ENCODE results near the gene FDXACB1. TPM values are rescaled to one million over a fixed set of nuclear protein-coding genes. Genes with fewer than 3 reads are reported as not detected.

Gene FDXACB1
- total RNA-seq, 2 experiments from 2014 or later: 4.7 to 7.1 TPM

GRCh38 chr11:111846636-111847035 is 32.3 kb downstream of the FDXACB1 start:
- H3K27ac Mint-ChIP-seq: no peak overlapping the region
- CTCF ChIA-PET: interaction anchor here (0.6 to 3.3 kb wide), 4 partner anchors 25 to 85 kb away, joined by 3 to 11 read pairs (median 4); partner anchors contain the start of genes ALG9 and CFAP68
- no peak for DNase-seq
- no peaks in the 10 kb centered on the region for H3K27me3 Mint-ChIP-seq
- no peaks in the 10 kb centered on the region for H3K9me3 Mint-ChIP-seq (ENCODE audit: low read depth)
- H3K4me3 Mint-ChIP-seq: no peak overlapping the region
- no peaks in the 10 kb centered on the region for H3K4me1 Mint-ChIP-seq
- ATAC-seq: no peak
- peaks cover 19% of the 10 kb centered on the region for H3K36me3 Mint-ChIP-seq

DNA sequence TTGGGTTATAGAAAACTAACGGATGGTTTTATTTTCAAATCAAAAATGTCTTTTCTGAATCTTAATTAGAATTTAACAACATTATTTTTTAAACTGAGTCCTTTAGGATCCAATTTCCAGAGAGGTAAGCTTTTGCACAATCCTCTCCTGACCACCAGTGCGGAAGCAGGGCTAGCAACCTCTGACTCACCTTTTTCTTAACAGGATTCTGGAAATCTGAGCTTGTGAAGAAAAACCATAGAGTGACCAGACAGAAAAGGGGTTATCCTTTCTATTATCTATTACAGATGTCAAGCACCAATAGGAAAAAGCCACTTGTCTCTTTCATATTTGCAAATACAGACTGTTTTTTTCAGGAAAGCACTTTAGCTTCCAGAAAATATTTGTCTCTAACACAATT is 32.9 kb downstream of the FDXACB1 start:
- DNase-seq (no peak), ATAC-seq (no peak)
- H3K27me3 Mint-ChIP-seq: no peaks in the 10 kb centered on the region
- CTCF ChIA-PET: interaction anchor here (0.6 to 3.3 kb wide), 4 partner anchors 15 to 69 kb away, joined by 3 to 11 read pairs (median 4); partner anchors contain the start of genes ALG9 and CFAP68
- H3K4me3 Mint-ChIP-seq: no peak overlapping the region
- H3K4me1 Mint-ChIP-seq: peaks cover 2% of the 10 kb centered on the region
- no peaks in the 10 kb centered on the region for H3K9me3 Mint-ChIP-seq (ENCODE audit: low read depth)
- no peak overlapping the region for H3K27ac Mint-ChIP-seq
- H3K36me3 Mint-ChIP-seq: peaks cover 19% of the 10 kb centered on the region

GRCh38 chr11:111845276-111846028 is 33.5 kb downstream of the FDXACB1 start:
- no peak for ATAC-seq
- H3K36me3 Mint-ChIP-seq: peaks cover 20% of the 10 kb centered on the region
- no peak overlapping the region for H3K4me3 Mint-ChIP-seq
- no peak for DNase-seq
- H3K27me3 Mint-ChIP-seq: no peaks in the 10 kb centered on the region
- H3K9me3 Mint-ChIP-seq (ENCODE audit: low read depth): no peaks in the 10 kb centered on the region
- CTCF ChIA-PET: interaction anchor here (1.2 to 3.3 kb wide), 4 partner anchors 14 to 285 kb away, joined by 3 to 11 read pairs (median 4); partner anchors contain the start of gene ALG9
- no peak overlapping the region for H3K27ac Mint-ChIP-seq
- peaks cover 2% of the 10 kb centered on the region for H3K4me1 Mint-ChIP-seq

GRCh38 chr11:111843661-111844060 is 35.3 kb downstream of the FDXACB1 start:
- DNase-seq (no peak), ATAC-seq (no peak)
- H3K4me3 Mint-ChIP-seq: no peak overlapping the region
- CTCF ChIA-PET: interaction anchor here (1.0 to 1.5 kb wide), 3 partner anchors 37 to 132 kb away, joined by 3 to 6 read pairs (median 4); no protein-coding TSS in a partner anchor
- H3K9me3 Mint-ChIP-seq (ENCODE audit: low read depth): no peaks in the 10 kb centered on the region
- peaks cover 2% of the 10 kb centered on the region for H3K4me1 Mint-ChIP-seq
- peaks cover 14% of the 10 kb centered on the region for H3K36me3 Mint-ChIP-seq
- no peaks in the 10 kb centered on the region for H3K27me3 Mint-ChIP-seq
- H3K27ac Mint-ChIP-seq: no peak overlapping the region

DNA sequence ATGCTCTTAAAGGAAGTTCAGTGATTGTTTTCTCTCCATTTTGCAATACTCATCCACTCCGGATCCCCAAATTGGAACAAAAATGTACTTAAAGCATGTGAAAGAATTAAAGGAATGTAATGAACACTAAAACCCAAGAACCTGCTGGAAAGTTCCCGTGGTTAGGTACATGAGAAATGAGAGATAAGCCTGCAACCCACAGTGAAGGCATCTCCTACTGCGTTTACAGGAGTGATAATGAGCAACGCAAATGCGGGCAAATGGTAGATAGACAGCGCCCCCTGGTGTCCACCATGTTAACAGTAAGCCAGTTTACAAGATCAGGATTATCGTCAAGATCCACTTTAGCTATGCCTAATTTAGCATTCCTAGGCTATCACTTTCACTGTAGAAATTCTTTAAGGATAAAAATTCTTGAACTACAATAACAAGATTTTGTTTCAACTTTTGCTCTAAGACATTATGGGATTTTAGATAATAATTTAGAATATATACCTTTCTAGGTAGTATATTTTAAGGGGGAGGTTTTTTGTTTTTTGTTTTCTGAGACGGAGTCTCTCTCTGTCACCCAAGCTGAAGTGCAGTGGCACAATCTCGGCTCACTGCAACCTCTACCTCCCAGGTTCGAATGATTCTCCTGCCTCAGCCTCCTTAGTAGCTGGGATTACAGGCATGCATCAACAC is 37.5 kb downstream of the FDXACB1 start:
- Mint-ChIP-seq H3K9me3 (ENCODE audit: low read depth) (no peaks in the 10 kb centered on the region), H3K4me1 (peaks cover 12% of the 10 kb centered on the region), H3K27me3 (no peaks in the 10 kb centered on the region), H3K4me3 (no peak overlapping the region), H3K36me3 (peaks cover 20% of the 10 kb centered on the region), H3K27ac (no peak overlapping the region)
- DNase-seq (peak; percentile 89), ATAC-seq (peak; percentile 97)
- CTCF ChIA-PET: interaction anchor here (0.5 to 2.3 kb wide), 23 partner anchors 8 to 288 kb away, joined by 3 to 21 read pairs (median 4); partner anchors contain the start of genes ALG9 and PPP2R1B

DNA sequence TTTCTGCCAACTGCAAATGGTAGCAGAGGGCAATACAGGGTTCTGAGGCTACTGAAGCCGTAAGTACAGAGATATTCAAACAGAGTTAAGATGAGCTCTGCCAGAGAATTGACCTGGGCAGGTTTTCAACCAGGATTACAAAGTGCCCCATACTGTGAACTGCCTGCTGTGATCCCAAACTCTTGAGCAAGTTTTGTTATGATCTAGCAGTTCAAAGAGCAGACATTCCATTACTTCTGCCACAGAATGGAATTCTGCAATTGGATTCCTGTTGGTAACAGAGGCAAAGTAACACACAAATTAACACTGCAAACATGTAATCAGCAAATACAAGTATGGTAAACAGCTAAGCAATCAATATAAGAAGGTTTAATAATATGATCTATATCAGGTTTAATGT is 38.8 kb downstream of the FDXACB1 start:
- Mint-ChIP-seq H3K4me3 (no peak overlapping the region), H3K4me1 (peaks cover 14% of the 10 kb centered on the region), H3K9me3 (ENCODE audit: low read depth) (no peaks in the 10 kb centered on the region), H3K27ac (no peak overlapping the region), H3K36me3 (peaks cover 25% of the 10 kb centered on the region), H3K27me3 (no peaks in the 10 kb centered on the region)
- DNase-seq (no peak), ATAC-seq (no peak)
- CTCF ChIA-PET: interaction anchor here (0.7 to 1.5 kb wide), 5 partner anchors 9 to 253 kb away, joined by 3 to 5 read pairs (median 3); no protein-coding TSS in a partner anchor

DNA sequence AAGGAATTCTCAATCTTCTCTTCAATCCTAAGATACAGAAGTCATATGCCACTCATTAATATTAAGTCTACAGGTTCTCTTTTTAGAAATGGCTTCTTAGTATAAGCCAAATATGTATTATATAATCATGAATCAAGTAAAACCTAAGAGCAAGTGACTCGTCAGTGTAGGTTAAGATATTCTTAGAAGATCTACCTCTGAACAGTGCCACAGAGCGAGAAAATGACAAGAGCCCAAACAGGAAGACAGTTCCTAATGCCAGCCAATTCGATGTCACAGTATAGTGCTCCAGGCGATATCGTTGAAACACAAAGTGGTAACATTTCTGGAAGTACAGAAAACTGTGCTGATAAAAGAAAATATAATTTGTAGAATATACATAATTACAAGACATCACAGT is 40.9 kb downstream of the FDXACB1 start:
- H3K4me3 Mint-ChIP-seq: no peak overlapping the region
- CTCF ChIA-PET: no interaction called here

GRCh38 chr11:111837366-111837891 is 41.5 kb downstream of the FDXACB1 start:
- CTCF ChIA-PET: no interaction called here
- no peaks in the 10 kb centered on the region for H3K27me3 Mint-ChIP-seq
- H3K4me3 Mint-ChIP-seq: no peak overlapping the region
- ATAC-seq: no peak
- H3K27ac Mint-ChIP-seq: no peak overlapping the region
- no peak for DNase-seq
- peaks cover 14% of the 10 kb centered on the region for H3K4me1 Mint-ChIP-seq
- H3K9me3 Mint-ChIP-seq (ENCODE audit: low read depth): no peaks in the 10 kb centered on the region
- peaks cover 21% of the 10 kb centered on the region for H3K36me3 Mint-ChIP-seq

More for the DNA sequence above, 40.9 kb downstream of the FDXACB1 start:
- ATAC-seq (no peak), DNase-seq (no peak)
- peaks cover 14% of the 10 kb centered on the region for H3K4me1 Mint-ChIP-seq
- no peak overlapping the region for H3K27ac Mint-ChIP-seq
- H3K9me3 Mint-ChIP-seq (ENCODE audit: low read depth): no peaks in the 10 kb centered on the region
- H3K27me3 Mint-ChIP-seq: no peaks in the 10 kb centered on the region
- H3K36me3 Mint-ChIP-seq: peaks cover 21% of the 10 kb centered on the region

DNA sequence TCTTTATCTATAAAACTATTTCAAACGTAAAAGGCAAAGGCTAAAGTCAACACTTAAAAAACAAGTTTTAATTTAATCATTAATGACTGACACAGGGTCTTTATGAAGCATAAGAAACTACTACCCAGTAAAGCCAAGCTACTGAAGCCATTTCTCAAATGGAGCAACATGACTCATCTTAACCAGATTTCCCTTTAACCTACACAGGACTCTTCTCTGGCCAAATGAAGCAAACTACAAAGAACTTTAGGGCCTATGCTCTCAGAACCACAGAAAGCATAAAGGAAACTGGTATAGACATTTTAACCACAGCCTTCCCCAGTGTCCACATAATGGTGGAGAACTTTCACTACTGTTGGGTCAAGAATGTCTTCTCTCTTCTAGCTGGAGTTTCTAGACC is 42.2 kb downstream of the FDXACB1 start:
- Mint-ChIP-seq H3K36me3 (peaks cover 22% of the 10 kb centered on the region), H3K4me1 (peaks cover 14% of the 10 kb centered on the region), H3K27ac (no peak overlapping the region), H3K4me3 (no peak overlapping the region), H3K27me3 (no peaks in the 10 kb centered on the region), H3K9me3 (ENCODE audit: low read depth) (no peaks in the 10 kb centered on the region)
- no peak for DNase-seq
- ATAC-seq: no peak
- CTCF ChIA-PET: no interaction called here

DNA sequence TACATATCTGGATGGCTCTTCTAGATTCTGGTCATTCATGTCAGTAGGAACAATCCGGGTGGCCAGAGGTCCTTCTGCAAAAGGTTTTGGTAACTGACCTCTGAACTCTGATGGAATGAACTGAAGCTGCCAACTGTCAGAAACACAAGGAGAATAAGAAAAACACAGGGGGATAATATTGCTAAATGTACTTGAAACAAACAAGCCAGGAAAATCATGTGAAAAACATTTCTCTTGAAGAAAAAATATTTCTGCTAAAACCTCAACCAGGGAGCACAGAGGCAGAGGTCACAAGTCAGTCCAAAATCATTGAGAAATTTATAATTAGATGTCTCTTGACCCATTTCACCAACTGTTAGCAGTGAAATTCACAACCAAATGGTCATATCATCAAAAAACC is 42.8 kb downstream of the FDXACB1 start:
- Mint-ChIP-seq H3K4me1 (peaks cover 12% of the 10 kb centered on the region), H3K36me3 (peaks cover 26% of the 10 kb centered on the region), H3K9me3 (ENCODE audit: low read depth) (no peaks in the 10 kb centered on the region), H3K4me3 (no peak overlapping the region), H3K27ac (no peak overlapping the region), H3K27me3 (no peaks in the 10 kb centered on the region)
- ATAC-seq: no peak
- DNase-seq: no peak
- CTCF ChIA-PET: no interaction called here

GRCh38 chr11:111835665-111836064 is 43.3 kb downstream of the FDXACB1 start:
- ATAC-seq (no peak), DNase-seq (no peak)
- CTCF ChIA-PET: no interaction called here
- peaks cover 26% of the 10 kb centered on the region for H3K36me3 Mint-ChIP-seq
- peaks cover 12% of the 10 kb centered on the region for H3K4me1 Mint-ChIP-seq
- H3K27ac Mint-ChIP-seq: no peak overlapping the region
- H3K4me3 Mint-ChIP-seq: no peak overlapping the region
- H3K27me3 Mint-ChIP-seq: no peaks in the 10 kb centered on the region
- H3K9me3 Mint-ChIP-seq (ENCODE audit: low read depth): no peaks in the 10 kb centered on the region

DNA sequence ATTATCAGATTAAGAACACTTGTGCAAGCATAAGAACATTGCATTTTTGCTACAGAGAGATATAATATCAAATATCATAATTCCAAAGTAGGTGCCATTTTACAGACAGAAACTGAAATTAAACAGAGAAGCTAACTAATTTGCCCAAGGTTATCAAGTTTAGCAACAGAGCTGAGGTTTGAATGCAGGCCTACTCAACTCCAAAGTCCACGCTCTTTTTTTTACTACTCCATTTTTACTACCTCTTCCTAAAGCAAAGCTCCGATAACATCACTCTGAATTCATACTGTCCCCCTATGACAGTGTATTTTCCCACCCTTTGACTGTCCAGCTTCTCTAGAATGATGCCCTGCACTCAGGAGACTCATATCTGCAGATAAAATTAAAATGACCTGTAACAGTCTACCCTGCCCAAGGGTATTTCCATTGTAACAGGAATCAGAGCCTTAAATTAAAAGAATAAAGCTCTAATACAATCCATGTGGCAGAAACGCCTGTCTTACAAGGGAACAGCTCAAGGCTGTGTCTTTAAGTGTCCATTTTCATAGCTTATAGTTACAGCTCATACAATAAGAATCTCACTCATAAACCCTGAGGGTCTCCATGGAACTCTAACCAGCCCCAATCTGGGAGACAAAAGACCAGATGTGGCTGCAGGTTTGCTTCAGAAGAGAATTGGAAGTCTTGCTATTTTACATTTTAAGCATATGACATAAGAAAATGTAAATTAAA is 44.4 kb downstream of the FDXACB1 start:
- H3K27me3 Mint-ChIP-seq: no peaks in the 10 kb centered on the region
- H3K4me1 Mint-ChIP-seq: peaks cover 15% of the 10 kb centered on the region
- CTCF ChIA-PET: interaction anchor here (2.4 kb wide), 1 partner anchor 7 kb away, joined by 10 read pairs; no protein-coding TSS in a partner anchor
- DNase-seq (no peak), ATAC-seq (no peak)
- H3K9me3 Mint-ChIP-seq (ENCODE audit: low read depth): no peaks in the 10 kb centered on the region
- H3K4me3 Mint-ChIP-seq: no peak overlapping the region
- no peak overlapping the region for H3K27ac Mint-ChIP-seq
- peaks cover 32% of the 10 kb centered on the region for H3K36me3 Mint-ChIP-seq

DNA sequence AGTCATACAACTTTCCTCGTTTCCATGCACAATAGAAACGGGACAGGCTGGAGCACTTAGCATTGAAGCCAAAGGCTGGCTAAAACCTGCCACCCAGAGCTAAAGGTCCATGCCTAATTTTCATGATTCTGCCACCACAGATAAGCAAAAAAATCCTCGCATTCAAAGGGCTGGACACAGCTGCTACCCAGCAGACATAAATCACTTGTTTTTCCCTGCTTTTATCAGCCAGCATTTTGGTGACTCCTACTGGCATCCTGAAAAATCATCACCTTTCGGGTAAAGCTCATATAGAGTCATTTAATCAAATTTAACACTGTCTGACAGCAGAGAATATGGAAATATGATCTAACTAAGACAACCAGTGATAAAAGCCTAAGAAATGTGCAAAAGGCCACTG is 45.4 kb downstream of the FDXACB1 start:
- H3K27ac Mint-ChIP-seq: no peak overlapping the region
- H3K4me1 Mint-ChIP-seq: peaks cover 17% of the 10 kb centered on the region
- DNase-seq: no peak
- ATAC-seq: no peak
- H3K36me3 Mint-ChIP-seq: peaks cover 33% of the 10 kb centered on the region
- CTCF ChIA-PET: interaction anchor here (2.4 kb wide), 1 partner anchor 8 kb away, joined by 10 read pairs; no protein-coding TSS in a partner anchor
- H3K4me3 Mint-ChIP-seq: no peak overlapping the region
- H3K9me3 Mint-ChIP-seq (ENCODE audit: low read depth): no peaks in the 10 kb centered on the region
- H3K27me3 Mint-ChIP-seq: no peaks in the 10 kb centered on the region
